WTC11 (cell line): ENCODE measurements around the gene COL6A5. TPM values are rescaled to one million over a fixed set of nuclear protein-coding genes. Genes with fewer than 3 reads are reported as not detected.

Experiments
- ATAC-seq: fragments of 200-7000 bp; cut with Tn5 transposase; 2 replicates; pipeline ENCODE4 v1.10.0; 2021; ENCODE audit warnings: mild to moderate bottlenecking, moderate library complexity
- CTCF ChIA-PET: fragments of 300-600 bp; sonication (Branson Sonifier 250); formaldehyde crosslinking; loops from one replicate; lab custom pipeline; 2021; ENCODE audit warnings: antibody characterized with exemption; lab: Charles Lee
- POLR2A ChIA-PET: fragments of 350-600 bp; sonication (Branson Sonifier 250); formaldehyde crosslinking; loops from one replicate; lab custom pipeline; 2021; ENCODE audit warnings: antibody characterized with exemption; lab: Charles Lee
- DNase-seq: peaks from one replicate; pipeline ENCODE4 v3.0.0; 2021; ENCODE audit warnings: low spot score
- H3K27ac Mint-ChIP-seq: 2 replicates; pipeline ENCODE4 v1.8.0; 2021; ENCODE audit warnings: mixed read lengths
- H3K27me3 Mint-ChIP-seq: 2 replicates; pipeline ENCODE4 v1.8.0; 2021; ENCODE audit warnings: low read depth, mild to moderate bottlenecking, moderate library complexity, mixed read lengths
- H3K36me3 Mint-ChIP-seq: 2 replicates; pipeline ENCODE4 v1.8.0; 2021; ENCODE audit warnings: mixed read lengths
- H3K4me1 Mint-ChIP-seq: 2 replicates; pipeline ENCODE4 v1.8.0; 2022; ENCODE audit warnings: mixed read lengths
- H3K4me3 Mint-ChIP-seq: 2 replicates; pipeline ENCODE4 v1.8.0; 2021; ENCODE audit warnings: mild to moderate bottlenecking, moderate library complexity, mixed read lengths
- H3K9me3 Mint-ChIP-seq: 2 replicates; pipeline ENCODE4 v1.8.0; 2021; ENCODE audit warnings: mixed read lengths
- CREB1 ChIP-seq: sonication (generic); formaldehyde crosslinking; IDR thresholded peaks from 2 replicates; pipeline ENCODE4 v1.8.0; 2023; ENCODE audit warnings: mild to moderate bottlenecking, missing genetic modification reagents
- ETV6 ChIP-seq: sonication (generic); formaldehyde crosslinking; IDR thresholded peaks from 2 replicates; pipeline ENCODE4 v1.8.1; 2022; ENCODE audit warnings: mild to moderate bottlenecking, missing genetic modification reagents
- FOXJ3 ChIP-seq: sonication (generic); formaldehyde crosslinking; IDR thresholded peaks from 2 replicates; pipeline ENCODE4 v1.9.0; 2021; ENCODE audit warnings: missing genetic modification reagents, mild to moderate bottlenecking, borderline replicate concordance
- HMGXB4 ChIP-seq: sonication (generic); formaldehyde crosslinking; IDR thresholded peaks from 2 replicates; pipeline ENCODE4 v1.8.1; 2023; ENCODE audit warnings: mild to moderate bottlenecking, moderate library complexity, missing genetic modification reagents
- NFE2L1 ChIP-seq: sonication (generic); formaldehyde crosslinking; IDR thresholded peaks from 2 replicates; pipeline ENCODE4 v1.8.1; 2023; ENCODE audit warnings: missing genetic modification reagents
- NR3C1 ChIP-seq: sonication (generic); formaldehyde crosslinking; conservative IDR thresholded peaks from 2 replicates; pipeline ENCODE4 v1.8.1; 2023; ENCODE audit warnings: low read depth, mild to moderate bottlenecking, missing genetic modification reagents
- PRDM15 ChIP-seq: sonication (generic); formaldehyde crosslinking; IDR thresholded peaks from 2 replicates; pipeline ENCODE4 v1.8.0; 2022; ENCODE audit warnings: missing genetic modification reagents
- PREB ChIP-seq: sonication (generic); formaldehyde crosslinking; IDR thresholded peaks from 2 replicates; pipeline ENCODE4 v1.8.1; 2022; ENCODE audit warnings: mild to moderate bottlenecking, missing genetic modification reagents, moderate library complexity, borderline replicate concordance
- RELA ChIP-seq: sonication (generic); formaldehyde crosslinking; IDR thresholded peaks from 2 replicates; pipeline ENCODE4 v1.8.1; 2022; ENCODE audit warnings: missing genetic modification reagents, mild to moderate bottlenecking, borderline replicate concordance
- RORB ChIP-seq: fragments of 250-450 bp; sonication (Bioruptor Pico); IDR thresholded peaks from 2 replicates; pipeline ENCODE4 v1.9.0; 2021; ENCODE audit warnings: mild to moderate bottlenecking
- SMAD4 ChIP-seq: sonication (generic); formaldehyde crosslinking; IDR thresholded peaks from 2 replicates; pipeline ENCODE4 v1.8.0; 2022; ENCODE audit warnings: mild to moderate bottlenecking, missing genetic modification reagents
- TP53 ChIP-seq: sonication (generic); formaldehyde crosslinking; IDR thresholded peaks from 2 replicates; pipeline ENCODE4 v1.8.1; 2023; ENCODE audit warnings: mild to moderate bottlenecking, missing genetic modification reagents
- ZNF219 ChIP-seq: sonication (generic); formaldehyde crosslinking; IDR thresholded peaks from 2 replicates; pipeline ENCODE4 v1.8.0; 2023; ENCODE audit warnings: missing genetic modification reagents, mild to moderate bottlenecking, borderline replicate concordance
- ZNF232 ChIP-seq: sonication (generic); formaldehyde crosslinking; IDR thresholded peaks from 2 replicates; pipeline ENCODE4 v1.8.0; 2022; ENCODE audit warnings: mild to moderate bottlenecking, missing genetic modification reagents
- ZNF396 ChIP-seq: fragments of 250-450 bp; sonication (Bioruptor Pico); IDR thresholded peaks from 2 replicates; pipeline ENCODE4 v1.8.0; 2021; ENCODE audit warnings: mild to moderate bottlenecking, moderate library complexity, borderline replicate concordance
- ZSCAN18 ChIP-seq: fragments of 250-450 bp; sonication (Bioruptor Pico); IDR thresholded peaks from 2 replicates; pipeline ENCODE4 v2.1.2; 2022; ENCODE audit warnings: mild to moderate bottlenecking, moderate library complexity
- total RNA-seq: library from RNA; stranded (reverse); gene quantifications from 3 replicates; pipeline ENCODE4 v1.2.3, GENCODE V29; 2021
- TF ChIP-seq, protein P1 (sequence below): sonication (generic); formaldehyde crosslinking; IDR thresholded peaks from 2 replicates; pipeline ENCODE4 v1.8.1; 2023; ENCODE audit warnings: mild to moderate bottlenecking, missing genetic modification reagents
- TF ChIP-seq, protein P2 (sequence below): sonication (generic); formaldehyde crosslinking; IDR thresholded peaks from 2 replicates; pipeline ENCODE4 v1.8.0; 2022; ENCODE audit warnings: mild to moderate bottlenecking, missing genetic modification reagents

Gene COL6A5
- total RNA-seq, 1 experiment from 2014 or later = not detected

DNA sequence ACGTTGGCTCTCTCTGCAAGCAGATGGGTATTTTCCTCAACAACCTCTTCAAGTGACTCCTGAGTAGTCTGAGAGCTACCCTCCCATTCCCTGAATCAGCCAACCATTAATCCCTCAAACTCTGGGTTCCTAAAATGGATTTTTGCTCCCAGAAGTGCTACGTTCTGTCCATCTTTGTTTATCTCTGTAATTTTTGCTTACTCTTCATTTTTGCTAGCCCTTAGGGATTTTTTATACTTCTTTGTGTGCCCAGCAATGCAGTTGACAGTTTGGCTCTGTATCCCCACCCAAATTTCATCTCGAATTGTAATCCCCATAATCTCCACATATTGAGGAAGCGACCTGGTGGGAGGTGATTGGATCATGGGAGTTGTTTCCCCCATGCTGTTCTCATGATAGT lies 35.4 kb upstream of the COL6A5 start (continued):
- no peak for TF ChIP-seq ETV6 (CRISPR knock-in tag)
- no peak for TF ChIP-seq ZNF219 (CRISPR knock-in tag)

- POLR2A ChIA-PET = no interaction called here
- H3K27ac Mint-ChIP-seq = no peak overlapping the region
- no peak for DNase-seq
- ATAC-seq = no peak
- H3K9me3 Mint-ChIP-seq = peaks cover 7% of the 10 kb centered on the region
- no peak for TF ChIP-seq RORB (CRISPR knock-in tag)
- TF ChIP-seq PRDM15 (CRISPR knock-in tag) = no peak
- no peak for TF ChIP-seq RELA (CRISPR knock-in tag)
- TF ChIP-seq HMGXB4 = no peak
- H3K36me3 Mint-ChIP-seq = no peaks in the 10 kb centered on the region
- H3K4me1 Mint-ChIP-seq = peaks cover 4% of the 10 kb centered on the region; the same call in 1 of the 2 replicates
- no peaks in the 10 kb centered on the region for H3K27me3 Mint-ChIP-seq
- CTCF ChIA-PET = no interaction called here
- H3K4me3 Mint-ChIP-seq = no peak overlapping the region
These were observed 33.1 kb upstream of the COL6A5 start for GRCh38 chr3:130312374-130312773.

- DNase-seq (no peak), ATAC-seq (no peak)
- Mint-ChIP-seq H3K4me1 (peaks cover 4% of the 10 kb centered on the region; the same call in 1 of the 2 replicates), H3K36me3 (no peaks in the 10 kb centered on the region), H3K27me3 (no peaks in the 10 kb centered on the region), H3K9me3 (peaks cover 11% of the 10 kb centered on the region), H3K4me3 (no peak overlapping the region), H3K27ac (no peak overlapping the region)
- ChIA-PET CTCF (no interaction called here), POLR2A (no interaction called here)
- TF ChIP-seq TP53 (CRISPR knock-in tag) = no peak
- TF ChIP-seq NFE2L1 = no peak
These were observed 29.3 kb upstream of the COL6A5 start for GRCh38 chr3:130316169-130316568.

- ChIA-PET POLR2A (no interaction called here), CTCF (no interaction called here)
- H3K27me3 Mint-ChIP-seq = no peaks in the 10 kb centered on the region; the same call in 1 of the 2 replicates
- H3K4me3 Mint-ChIP-seq = no peak overlapping the region
- DNase-seq = no peak
- H3K4me1 Mint-ChIP-seq = no peaks in the 10 kb centered on the region
- no peak for ATAC-seq
- no peaks in the 10 kb centered on the region for H3K36me3 Mint-ChIP-seq
- H3K9me3 Mint-ChIP-seq = peaks cover 34% of the 10 kb centered on the region
- no peak overlapping the region for H3K27ac Mint-ChIP-seq
- TF ChIP-seq, protein P1, sequence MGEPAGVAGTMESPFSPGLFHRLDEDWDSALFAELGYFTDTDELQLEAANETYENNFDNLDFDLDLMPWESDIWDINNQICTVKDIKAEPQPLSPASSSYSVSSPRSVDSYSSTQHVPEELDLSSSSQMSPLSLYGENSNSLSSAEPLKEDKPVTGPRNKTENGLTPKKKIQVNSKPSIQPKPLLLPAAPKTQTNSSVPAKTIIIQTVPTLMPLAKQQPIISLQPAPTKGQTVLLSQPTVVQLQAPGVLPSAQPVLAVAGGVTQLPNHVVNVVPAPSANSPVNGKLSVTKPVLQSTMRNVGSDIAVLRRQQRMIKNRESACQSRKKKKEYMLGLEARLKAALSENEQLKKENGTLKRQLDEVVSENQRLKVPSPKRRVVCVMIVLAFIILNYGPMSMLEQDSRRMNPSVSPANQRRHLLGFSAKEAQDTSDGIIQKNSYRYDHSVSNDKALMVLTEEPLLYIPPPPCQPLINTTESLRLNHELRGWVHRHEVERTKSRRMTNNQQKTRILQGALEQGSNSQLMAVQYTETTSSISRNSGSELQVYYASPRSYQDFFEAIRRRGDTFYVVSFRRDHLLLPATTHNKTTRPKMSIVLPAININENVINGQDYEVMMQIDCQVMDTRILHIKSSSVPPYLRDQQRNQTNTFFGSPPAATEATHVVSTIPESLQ (CRISPR knock-in tag) = no peak
- TF ChIP-seq SMAD4 = no peak
- no peak for TF ChIP-seq ZNF232 (CRISPR knock-in tag)
- no peak for TF ChIP-seq CREB1 (CRISPR knock-in tag)
- no peak for TF ChIP-seq ZSCAN18 (CRISPR knock-in tag)
- TF ChIP-seq FOXJ3 (CRISPR knock-in tag) = no peak
- TF ChIP-seq ZNF396 = no peak
- no peak for TF ChIP-seq PREB (CRISPR knock-in tag)
- TF ChIP-seq, protein P2, sequence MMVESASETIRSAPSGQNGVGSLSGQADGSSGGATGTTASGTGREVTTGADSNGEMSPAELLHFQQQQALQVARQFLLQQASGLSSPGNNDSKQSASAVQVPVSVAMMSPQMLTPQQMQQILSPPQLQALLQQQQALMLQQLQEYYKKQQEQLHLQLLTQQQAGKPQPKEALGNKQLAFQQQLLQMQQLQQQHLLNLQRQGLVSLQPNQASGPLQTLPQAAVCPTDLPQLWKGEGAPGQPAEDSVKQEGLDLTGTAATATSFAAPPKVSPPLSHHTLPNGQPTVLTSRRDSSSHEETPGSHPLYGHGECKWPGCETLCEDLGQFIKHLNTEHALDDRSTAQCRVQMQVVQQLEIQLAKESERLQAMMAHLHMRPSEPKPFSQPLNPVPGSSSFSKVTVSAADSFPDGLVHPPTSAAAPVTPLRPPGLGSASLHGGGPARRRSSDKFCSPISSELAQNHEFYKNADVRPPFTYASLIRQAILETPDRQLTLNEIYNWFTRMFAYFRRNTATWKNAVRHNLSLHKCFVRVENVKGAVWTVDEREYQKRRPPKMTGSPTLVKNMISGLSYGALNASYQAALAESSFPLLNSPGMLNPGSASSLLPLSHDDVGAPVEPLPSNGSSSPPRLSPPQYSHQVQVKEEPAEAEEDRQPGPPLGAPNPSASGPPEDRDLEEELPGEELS = no peak
- TF ChIP-seq NR3C1 (CRISPR knock-in tag) = no peak
These were observed 22.0 kb upstream of the COL6A5 start for GRCh38 chr3:130323503-130323902.
